Caki2 (cell line): ENCODE results near the gene GLE1. TPM values are rescaled to one million over a fixed set of nuclear protein-coding genes. Genes with fewer than 3 reads are reported as not detected.

ENCODE experiments used
- DNase-seq: peaks from one replicate; pipeline ENCODE4 v3.0.0-alpha.2; 2015; ENCODE audit warnings: low read depth
- in situ Hi-C: cut with HindIII; loops from 2 replicates; pipeline ENCODE4 v1.10.0; 2016; ENCODE audit warnings: low sequenced_read_pairs, low pct_unique_long_range_greater_than_20kb, mixed read lengths
- total RNA-seq: library from RNA; depleted of rRNA; stranded (reverse); fragments of >200 nt; shearing (Covaris generic); gene quantifications from 2 replicates; pipeline ENCODE4 v1.2.3, GENCODE V29; 2014; ENCODE audit warnings: low replicate concordance

GLE1 gene
- total RNA-seq, 1 experiment from 2014 or later = 42.4 TPM

DNA sequence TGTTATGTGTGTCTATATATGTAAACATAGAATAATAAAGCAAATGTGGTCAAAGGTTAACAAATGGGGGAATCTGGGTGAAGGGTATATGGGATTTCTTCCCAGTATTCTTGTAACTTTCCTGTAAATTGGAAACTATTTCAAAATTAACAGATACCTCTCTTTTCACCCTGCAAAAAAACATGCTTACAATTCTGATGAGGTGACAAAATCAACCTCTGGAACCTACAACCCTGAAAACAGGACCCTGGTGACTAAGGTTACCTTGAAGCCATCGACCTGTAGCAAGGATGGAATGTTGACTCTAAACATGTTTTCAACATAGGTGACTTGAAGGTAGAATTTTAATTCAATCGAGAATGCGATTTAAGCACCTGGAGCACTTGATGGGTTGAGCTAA is 42.0 kb downstream of the GLE1 start:
- in situ Hi-C loops = no loop called here
- no peak for DNase-seq

DNA sequence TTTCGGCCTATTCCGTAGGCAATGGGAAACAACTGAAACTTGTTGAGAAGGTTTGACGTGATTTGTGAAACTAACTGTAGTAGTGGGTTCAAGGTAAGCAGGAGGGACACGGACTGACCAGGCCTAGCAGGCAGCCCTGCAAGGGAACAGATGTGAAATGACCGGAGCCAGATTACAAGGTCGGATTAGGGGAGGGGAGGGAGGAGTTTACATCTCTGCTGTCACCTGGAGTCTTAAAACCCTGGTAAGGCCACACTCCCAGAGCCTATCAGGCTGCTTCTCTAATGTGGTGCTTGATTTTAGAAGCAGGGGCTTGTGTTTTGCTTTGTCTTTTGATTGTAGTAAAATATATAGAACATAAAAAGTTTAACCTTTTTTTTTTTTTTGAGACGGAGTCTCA is 44.4 kb downstream of the GLE1 start:
- in situ Hi-C loops = no loop called here
- no peak for DNase-seq

DNA sequence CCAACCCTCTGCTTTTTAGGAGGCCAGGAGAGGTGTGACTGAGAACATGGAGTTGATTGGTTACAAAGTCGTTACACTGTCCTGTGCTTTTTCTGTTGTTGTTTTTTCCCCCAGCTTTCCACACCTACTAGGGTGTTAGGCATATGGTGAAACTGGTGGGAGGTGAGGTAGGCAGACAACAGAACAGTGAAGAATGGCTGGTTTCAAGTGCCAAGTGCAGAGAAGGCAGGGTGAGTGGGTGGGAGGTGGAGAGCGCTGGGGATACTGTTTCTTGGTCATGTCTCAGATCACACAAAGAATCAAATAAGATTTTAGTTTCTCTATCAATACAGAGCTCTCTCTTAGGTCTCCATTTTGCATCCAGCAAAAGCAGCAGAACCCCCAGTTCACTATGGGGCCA is 45.7 kb downstream of the GLE1 start:
- in situ Hi-C loops = no loop called here
- DNase-seq = no peak

DNA sequence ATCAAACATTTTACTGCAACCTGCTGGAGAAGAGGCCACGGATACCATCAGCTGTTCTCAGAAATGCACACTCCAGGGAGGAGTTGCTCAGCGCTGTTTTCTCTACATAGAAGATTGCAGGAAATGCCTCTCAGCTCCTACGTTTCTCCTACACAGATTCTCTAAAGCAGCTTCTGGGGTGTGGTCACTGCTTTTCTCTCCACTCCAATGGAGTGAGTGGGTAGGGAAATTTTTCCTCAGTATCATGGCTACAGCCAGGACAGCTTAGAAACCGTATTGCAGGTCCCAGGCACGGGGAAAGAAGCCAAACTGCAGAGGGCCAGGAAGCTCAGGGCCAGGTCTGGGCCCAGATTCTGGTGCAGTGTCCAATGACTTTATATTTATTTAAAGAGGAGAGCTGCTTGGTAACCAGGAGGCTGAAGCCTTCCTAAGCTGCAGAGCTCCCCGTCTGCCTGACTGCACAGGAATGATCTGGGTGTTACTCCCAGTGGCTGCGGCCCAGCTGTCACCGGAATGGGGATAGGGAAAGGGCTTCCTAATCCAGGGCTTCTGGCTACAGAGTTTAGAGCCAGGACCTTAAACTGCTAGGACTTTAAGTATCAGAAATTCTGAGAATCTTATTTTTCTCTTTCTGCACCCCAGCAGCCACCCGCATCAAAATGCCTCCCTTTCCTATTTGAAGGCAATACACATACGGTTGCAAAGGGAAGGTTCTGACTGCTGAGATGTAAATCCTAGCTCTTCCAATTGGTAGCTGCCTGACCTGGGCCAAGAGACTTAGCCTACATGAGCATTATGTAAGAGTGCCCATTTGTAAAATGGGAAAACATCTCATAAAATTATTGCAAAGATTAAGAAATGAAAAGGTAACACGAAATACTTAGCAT is 46.5 kb downstream of the GLE1 start:
- DNase-seq = peak; percentile 35
- in situ Hi-C loops = no loop called here

DNA sequence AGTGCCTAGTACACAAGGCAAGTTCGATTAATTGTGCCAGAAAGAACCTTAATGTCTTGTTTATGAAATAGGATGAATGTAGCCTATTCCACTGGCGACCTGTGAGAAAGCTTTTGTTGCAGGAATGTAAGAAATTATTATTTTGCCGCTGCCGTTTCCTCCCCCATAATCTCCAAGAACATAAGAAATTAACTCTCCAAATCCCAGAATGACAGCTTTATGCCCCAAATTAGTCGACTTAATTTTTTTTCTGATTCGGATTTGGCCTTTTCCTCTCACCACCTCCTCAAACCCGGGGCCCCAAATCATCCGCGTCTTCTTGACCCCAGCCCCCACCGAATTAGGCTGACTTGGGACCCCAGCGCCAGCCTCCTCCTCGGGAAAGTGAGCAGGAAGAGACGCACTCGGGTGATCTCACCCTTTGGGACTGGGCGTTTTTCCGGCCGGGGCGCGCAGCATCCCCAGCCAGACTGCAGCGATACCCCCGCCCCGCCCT is 47.2 kb downstream of the GLE1 start:
- in situ Hi-C loops = no loop called here
- peak; percentile 5 for DNase-seq

DNA sequence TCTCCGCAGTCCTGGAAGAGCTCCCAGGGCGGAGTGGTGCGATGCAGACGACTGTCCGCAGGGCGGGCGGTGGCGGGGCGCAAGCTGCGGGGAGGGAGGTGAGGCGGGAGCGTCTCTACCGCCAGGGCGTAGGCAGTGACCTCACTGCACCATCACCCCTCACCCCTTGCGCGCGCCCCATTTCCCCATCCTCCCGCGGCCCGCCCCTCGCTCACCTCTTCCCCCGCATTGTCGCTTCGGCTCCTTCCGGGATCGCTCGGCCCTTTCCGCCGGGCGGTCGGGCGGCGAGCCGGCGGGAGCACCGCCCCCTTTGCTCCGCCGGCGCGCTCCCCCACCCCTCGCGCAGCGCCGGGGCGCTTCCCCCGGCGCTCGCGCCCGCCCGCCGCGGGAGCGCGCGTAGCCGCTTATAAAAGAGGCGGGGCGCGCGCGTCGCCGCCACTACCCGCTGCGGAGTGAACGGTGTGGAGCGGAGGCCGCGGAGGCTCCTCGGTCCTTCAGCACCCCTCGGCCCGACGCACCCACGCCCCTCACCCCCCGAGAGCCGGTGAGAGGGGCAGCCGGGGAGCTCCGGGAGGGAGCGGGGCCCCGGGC is 47.7 kb downstream of the GLE1 start, which contains the start of gene SPTAN1:
Gene SPTAN1, plus strand, starts transcription at position 435 of the 591 bp plus-strand sequence. CDS start 14,154 bp downstream, outside the sequence.
- DNase-seq = peak; percentile 86
- in situ Hi-C loops = no loop called here

DNA sequence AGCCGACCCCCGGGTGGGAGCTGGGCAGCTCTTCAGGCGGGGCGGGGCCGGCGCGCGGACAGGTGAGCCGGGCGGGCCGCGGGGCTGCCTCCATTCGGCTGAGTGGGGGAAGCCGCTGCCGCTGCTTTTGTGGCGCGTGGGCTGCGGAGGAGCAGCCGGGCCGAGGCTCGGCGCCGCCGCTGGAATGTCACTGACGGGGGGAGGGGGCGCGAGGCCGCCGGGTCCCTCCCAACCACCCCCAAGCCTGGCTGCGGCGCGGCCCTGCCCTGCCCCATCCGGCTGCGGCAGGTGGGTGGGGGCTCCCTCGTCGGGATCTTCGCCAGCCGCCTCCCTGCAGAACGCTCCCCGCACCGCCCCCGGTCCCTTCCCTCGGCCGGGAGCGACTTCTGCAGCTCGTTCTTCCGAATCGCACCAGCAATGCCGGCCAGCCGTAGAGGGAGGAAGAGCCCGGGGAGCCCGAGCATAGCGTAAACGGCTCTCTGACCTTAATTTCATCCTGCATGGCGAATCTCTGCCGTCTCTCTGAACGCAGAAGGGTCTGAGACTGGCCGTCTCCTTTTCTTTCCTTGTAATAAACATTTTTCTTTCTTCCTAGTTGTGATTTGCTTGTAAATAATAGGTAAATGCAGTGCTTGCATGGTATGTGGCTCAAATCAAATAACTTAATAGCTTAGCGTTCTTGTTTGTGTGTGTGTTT is 48.4 kb downstream of the GLE1 start:
- no peak for DNase-seq
- in situ Hi-C loops = no loop called here

DNA sequence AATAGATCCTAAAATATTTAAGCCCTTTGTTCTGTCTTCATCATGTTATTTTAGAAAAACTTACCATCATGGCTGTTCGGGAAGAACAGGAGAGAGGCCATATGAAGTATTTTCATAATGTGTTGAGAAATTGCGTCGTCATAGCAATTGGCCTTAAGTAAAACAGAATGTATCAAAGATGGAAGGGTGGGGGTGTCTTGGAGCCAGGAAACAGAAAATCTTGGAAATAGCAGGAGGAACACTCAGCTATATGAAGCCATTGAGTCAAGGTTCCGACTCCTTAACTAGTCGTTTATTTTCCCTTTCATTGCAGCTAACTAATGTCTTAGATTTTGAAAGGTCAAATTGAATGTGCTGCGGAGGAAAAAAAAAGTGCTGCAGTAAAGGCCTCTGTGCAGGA is 49.2 kb downstream of the GLE1 start:
- no peak for DNase-seq
- in situ Hi-C loops = no loop called here

DNA sequence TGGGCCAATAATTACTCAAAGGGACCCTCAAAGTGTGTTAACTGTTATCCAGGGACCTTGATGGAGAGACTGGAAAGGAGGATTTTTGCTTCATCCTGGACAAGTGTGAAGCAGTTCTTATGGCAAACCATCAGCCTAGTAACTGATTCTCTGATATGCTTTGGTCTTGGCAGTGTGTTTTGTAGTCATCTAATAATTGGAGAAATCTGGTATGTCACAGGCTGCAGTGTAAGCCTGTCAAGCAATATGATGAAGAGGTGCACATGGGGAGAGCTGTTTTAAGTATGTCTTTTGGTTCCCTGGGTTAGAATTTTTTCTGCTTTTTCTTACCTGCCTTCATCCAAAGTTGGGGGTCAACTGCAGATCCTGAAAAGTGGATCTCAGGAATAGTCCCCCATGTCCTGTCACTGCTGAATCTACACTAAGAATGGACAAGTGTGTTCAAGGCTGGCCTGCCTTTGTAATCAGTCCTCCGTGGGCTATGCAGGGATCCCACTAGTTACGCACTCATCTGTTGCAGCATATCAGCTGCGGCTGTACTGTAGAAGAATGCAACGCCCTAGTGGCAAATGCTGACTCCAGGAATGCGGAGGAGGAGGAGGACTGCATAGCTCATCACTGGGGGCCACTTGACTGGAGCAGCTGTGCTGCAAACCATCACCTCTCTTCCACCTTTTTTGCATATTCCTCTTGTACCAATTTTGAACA is 49.8 kb downstream of the GLE1 start:
- DNase-seq = peak; percentile 43
- in situ Hi-C loops = no loop called here

DNA sequence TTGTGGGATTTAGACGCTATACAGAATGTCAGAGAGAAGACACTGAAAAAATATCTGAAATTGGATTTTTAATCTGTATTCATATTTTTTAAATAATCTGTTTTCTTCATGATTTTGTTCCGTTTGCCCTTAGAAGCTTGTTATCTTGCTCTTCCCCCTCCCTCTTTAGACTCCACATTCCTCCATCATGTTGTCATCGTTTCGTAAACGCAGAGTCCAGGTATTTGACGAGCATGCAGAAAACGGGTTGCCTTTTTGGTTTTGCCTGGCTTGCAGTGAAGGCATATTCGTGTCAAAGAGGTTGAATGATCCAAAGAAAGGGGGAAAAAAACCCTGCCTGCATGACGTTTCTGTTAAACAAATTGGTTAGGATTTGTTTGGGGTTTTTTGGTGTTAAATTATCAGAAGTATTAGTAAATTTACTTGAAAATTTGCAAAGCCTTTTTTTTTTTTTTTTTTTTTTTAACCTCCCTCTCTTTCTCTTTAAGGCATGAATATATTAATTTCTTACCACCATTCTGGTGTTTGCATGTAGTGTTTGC is 50.7 kb downstream of the GLE1 start:
- peak; percentile 53 for DNase-seq
- in situ Hi-C loops = no loop called here

DNA sequence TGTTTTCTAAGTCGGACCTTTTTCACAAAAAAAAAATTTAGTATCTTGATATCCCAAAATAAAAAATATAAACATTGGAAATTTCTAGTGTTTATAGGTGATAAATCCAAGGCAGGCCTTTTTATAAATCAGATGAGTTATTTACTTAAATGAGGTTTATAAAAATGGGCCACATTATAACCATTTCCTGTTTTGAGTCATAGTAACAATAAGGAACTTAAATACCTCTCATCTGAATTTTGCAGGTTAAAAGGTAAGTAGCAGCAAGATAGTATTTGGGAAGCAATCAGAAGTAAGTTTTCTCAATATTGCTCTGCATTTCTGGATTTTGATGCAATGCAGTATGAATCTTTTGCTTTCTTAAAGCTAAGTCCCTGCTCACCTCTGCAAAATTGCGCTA is 51.8 kb downstream of the GLE1 start:
- no peak for DNase-seq

DNA sequence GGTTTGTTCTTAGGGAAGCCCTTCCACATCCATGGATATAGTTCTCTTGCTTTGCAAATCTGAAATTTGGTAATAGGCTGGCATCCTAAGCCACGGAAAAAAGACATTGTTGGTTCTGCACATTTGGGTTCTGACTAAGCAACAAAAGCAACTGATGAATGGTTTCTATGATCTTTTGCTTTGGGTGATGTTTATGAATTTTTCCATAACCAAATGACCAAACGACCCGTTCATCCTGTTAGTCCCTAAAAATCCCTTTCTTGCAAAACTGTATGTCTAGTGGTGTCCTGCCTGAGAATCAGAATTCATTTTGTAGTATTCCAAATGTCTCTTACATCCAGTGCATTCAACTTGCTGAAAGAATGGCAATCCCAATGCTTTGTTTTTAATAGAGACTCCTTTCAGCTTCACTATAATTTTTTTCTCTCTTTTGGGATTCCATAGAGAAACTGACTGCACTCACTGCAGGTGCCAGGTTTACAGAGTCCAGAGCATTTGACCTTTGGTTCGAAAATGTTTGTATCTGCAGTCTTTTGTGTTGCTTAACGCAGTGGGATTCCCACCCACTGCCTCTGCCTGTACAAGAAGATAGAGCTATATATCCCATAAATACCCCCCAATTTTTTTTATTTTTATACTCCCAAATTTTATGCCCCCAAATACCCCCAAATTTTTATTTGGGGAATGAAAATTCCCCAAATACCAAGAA is 52.6 kb downstream of the GLE1 start:
- no peak for DNase-seq
- in situ Hi-C loops = no loop called here

More for the DNA sequence above, 51.8 kb downstream of the GLE1 start:
- in situ Hi-C loops = no loop called here

DNA sequence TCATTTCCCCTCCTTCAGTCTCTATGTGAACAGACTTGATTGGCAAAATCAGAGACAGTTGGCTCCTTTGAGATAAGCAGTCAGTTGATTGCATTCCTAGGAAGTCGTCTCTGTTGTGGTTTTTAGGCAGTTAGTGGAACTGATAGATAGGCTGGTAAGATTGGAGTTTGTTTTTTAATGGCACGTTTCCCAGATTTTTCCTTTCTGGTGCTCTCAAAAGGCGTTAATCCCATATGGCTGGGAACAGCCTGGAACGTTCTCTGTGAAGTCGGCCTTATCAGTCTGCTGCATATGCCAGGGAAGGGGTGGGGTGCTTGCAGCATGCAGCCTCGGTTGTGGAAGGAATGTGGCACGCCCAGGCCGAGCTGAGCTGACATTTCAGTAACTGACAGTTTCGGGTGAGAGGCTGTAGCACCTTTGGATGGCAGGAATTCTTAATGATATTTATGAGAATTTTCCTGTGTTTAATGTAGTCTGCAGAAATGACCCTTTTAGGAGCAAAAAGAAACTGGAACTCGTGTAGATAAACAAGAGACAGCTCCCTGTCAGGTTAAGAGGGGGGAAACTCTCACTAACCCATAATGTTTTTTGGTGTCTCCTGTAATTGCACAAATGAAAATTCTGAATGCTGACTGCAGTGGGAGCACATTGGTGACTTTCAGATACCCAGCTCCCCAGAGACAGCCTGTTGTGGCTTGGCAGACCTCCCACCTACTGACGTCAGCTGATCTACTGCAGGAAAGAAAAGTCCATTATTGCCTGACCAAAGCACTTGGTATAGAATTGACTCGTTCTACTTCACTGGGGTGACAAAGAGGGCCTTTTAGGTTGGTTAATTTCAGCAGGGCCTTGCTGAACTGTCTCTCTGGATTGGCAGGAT is 54.2 kb downstream of the GLE1 start:
- in situ Hi-C loops = no loop called here
- DNase-seq = peak; percentile 68

DNA sequence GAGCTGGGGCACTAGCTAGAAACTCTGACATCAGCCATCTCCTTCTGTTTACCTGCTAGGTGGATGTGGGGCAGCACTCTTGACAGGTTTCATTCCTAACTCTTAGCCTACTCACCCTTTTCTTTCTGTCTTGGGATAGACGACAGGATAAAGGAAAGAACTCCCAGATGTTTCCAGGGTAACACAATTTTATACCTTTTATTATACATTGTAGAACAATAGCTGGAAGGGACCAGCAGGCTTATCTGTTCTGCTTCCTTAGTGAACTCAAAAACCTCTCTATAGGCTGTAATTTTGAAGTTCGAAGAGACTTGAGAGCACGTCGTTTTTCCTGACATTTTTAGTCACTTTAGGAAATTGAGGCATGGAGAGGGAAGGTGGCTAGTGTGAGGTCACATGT is 61.1 kb downstream of the GLE1 start:
- DNase-seq = no peak
- in situ Hi-C loops = no loop called here

DNA sequence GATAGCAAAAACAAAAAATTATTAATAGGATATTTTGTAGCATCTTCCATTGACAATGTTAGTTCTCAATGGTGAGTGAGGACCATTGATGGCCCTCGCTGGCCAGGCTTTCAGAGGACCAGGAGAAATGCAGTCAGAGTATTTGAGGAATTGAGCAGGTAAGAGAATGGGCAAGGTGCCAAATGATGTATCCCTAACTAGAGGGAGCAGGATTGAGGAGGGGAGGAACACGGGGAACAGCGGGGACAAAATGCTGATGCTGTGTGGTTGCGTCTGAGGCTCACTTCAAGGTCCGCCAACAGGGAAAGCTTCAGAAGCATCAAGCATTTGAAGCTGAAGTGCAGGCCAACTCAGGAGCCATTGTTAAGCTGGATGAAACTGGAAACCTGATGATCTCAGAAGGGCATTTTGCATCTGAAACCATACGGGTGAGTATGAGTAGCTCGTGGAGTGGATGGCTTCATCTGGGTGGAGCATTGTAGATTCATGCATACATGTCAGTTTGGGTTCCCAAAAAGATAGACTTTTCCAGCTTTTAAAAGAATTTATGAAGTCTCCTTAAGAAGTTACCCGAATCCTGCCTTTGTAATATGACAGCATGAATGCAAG is 64.1 kb downstream of the GLE1 start:
- DNase-seq = no peak
- in situ Hi-C loops = no loop called here

DNA sequence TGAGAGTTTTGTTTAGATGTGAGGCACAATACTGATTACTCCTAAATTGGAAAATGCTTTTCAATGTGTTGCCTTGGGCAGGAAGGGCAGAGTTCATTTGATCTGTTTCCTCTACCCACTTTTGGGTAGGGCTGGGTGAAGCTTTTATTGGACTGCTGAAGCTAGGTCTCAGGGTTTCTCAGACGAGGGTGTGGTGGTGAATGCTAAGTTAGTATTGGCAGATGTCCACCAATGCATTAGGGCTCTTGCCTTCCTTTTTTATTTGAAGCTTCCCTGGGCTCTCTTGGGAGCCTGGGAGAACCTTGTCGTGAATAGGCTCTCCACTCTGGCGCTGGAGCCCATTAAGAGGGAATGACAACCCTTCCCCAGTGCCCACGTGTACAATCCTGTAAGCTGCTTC is 71.0 kb downstream of the GLE1 start:
- DNase-seq = no peak
- in situ Hi-C loops = no loop called here
